OCI-LY7 (cell line): ENCODE measurements around the gene DCDC2C. TPM values are rescaled to one million over a fixed set of nuclear protein-coding genes. Genes with fewer than 3 reads are reported as not detected.

Source experiments
- BruUV-seq: library from RNA; stranded (reverse); fragments of 400-500 nt; replicated peaks from 2 replicates; lab custom pipeline; 2021; lab: Mats Ljungman, UMichigan
- CTCF ChIA-PET: fragments of 300-600 bp; sonication (Branson Sonifier 250); formaldehyde crosslinking; loops from one replicate; lab custom pipeline; 2022; ENCODE audit warnings: antibody characterized with exemption; ENCODE audit not compliant: unreplicated experiment; lab: Charles Lee
- POLR2A ChIA-PET: fragments of 300-600 bp; sonication (Branson Sonifier 250); formaldehyde crosslinking; loops from one replicate; lab custom pipeline; 2022; ENCODE audit warnings: antibody characterized with exemption; lab: Charles Lee
- DNase-seq: peaks from one replicate; pipeline ENCODE4 v3.0.0-alpha.2; 2015; ENCODE audit warnings: low spot score
- H2AFZ ChIP-seq: fragments of 200-600 bp; sonication (generic), shearing (Covaris generic); 2 replicates; pipeline ENCODE4 v1.6.1; 2014; ENCODE audit warnings: mild to moderate bottlenecking, antibody characterized with exemption, low read length, moderate library complexity
- H3K27ac ChIP-seq: fragments of 200-600 bp; sonication (generic); 2 replicates; pipeline ENCODE4 v1.5.1; 2014; ENCODE audit warnings: mixed run types, low read depth, mild to moderate bottlenecking, moderate library complexity, low read length, inconsistent platforms; ENCODE audit not compliant: poor library complexity, severe bottlenecking
- H3K36me3 ChIP-seq: fragments of 200-600 bp; sonication (generic); 2 replicates; pipeline ENCODE4 v1.6.1; 2014; ENCODE audit warnings: mild to moderate bottlenecking, antibody characterized with exemption, low read length, moderate library complexity, mixed read lengths; ENCODE audit not compliant: insufficient read depth
- H3K4me1 ChIP-seq: fragments of 200-600 bp; sonication (generic); 2 replicates; pipeline ENCODE4 v1.5.1; 2014; ENCODE audit warnings: mild to moderate bottlenecking, low read length; ENCODE audit not compliant: insufficient read depth, poor library complexity, severe bottlenecking
- H3K4me2 ChIP-seq: fragments of 200-600 bp; sonication (generic); 2 replicates; pipeline ENCODE4 v1.6.1; 2014; ENCODE audit warnings: mild to moderate bottlenecking, low read length
- H3K4me3 ChIP-seq: fragments of 200-600 bp; sonication (generic); 2 replicates; pipeline ENCODE4 v1.5.1; 2014; ENCODE audit warnings: mild to moderate bottlenecking, low read depth, low read length; ENCODE audit not compliant: poor library complexity, severe bottlenecking
- H3K79me2 ChIP-seq: fragments of 200-600 bp; sonication (generic); 2 replicates; pipeline ENCODE4 v1.6.1; 2016; ENCODE audit warnings: low read depth, mild to moderate bottlenecking, low read length, moderate library complexity, mixed read lengths; ENCODE audit not compliant: insufficient read depth
- H3K9me2 ChIP-seq: fragments of 200-600 bp; sonication (generic); 2 replicates; pipeline ENCODE4 v1.6.1; 2016; ENCODE audit warnings: mild to moderate bottlenecking, low read length, mixed read lengths; ENCODE audit not compliant: insufficient read depth
- H3K9me3 ChIP-seq: fragments of 200-600 bp; sonication (generic); 2 replicates; pipeline ENCODE4 v1.6.1; 2014; ENCODE audit warnings: mild to moderate bottlenecking, mixed run types, low read length, mixed read lengths
- H4K20me1 ChIP-seq: fragments of 200-600 bp; sonication (generic); 2 replicates; pipeline ENCODE4 v1.6.1; 2014; ENCODE audit warnings: mild to moderate bottlenecking, antibody characterized with exemption, low read length, moderate library complexity, mixed read lengths; ENCODE audit not compliant: insufficient read depth
- CTCF ChIP-seq: fragments of 200-600 bp; sonication (generic); conservative IDR thresholded peaks from 2 replicates; pipeline ENCODE4 v1.5.1; 2014; ENCODE audit warnings: mild to moderate bottlenecking, antibody characterized with exemption, low read length, moderate library complexity, mixed read lengths
- EZH2phosphoT487 ChIP-seq: fragments of 200-600 bp; sonication (generic); IDR thresholded peaks from 2 replicates; pipeline ENCODE4 v1.6.1; 2018; ENCODE audit warnings: low read depth, borderline replicate concordance, mild to moderate bottlenecking, mixed run types, antibody characterized with exemption, low read length, moderate library complexity, mixed read lengths
- intact Hi-C: fragments of 100-400 bp; cut with micrococcal nuclease; formaldehyde crosslinking; loops from one replicate; pipeline ENCODE4 v1.10.0; 2022; ENCODE audit not compliant: unreplicated experiment
- total RNA-seq, 2 experiments: library from RNA; depleted of rRNA in 1 of 2; stranded (reverse); fragments of >200 nt in 1 of 2; shearing (Covaris generic) in 1 of 2; gene quantifications; 2 replicates each; pipeline ENCODE4 v1.2.3, GENCODE V29; 2014 to 2022

Gene DCDC2C
- total RNA-seq, 2 experiments from 2014 or later = not detected

DNA sequence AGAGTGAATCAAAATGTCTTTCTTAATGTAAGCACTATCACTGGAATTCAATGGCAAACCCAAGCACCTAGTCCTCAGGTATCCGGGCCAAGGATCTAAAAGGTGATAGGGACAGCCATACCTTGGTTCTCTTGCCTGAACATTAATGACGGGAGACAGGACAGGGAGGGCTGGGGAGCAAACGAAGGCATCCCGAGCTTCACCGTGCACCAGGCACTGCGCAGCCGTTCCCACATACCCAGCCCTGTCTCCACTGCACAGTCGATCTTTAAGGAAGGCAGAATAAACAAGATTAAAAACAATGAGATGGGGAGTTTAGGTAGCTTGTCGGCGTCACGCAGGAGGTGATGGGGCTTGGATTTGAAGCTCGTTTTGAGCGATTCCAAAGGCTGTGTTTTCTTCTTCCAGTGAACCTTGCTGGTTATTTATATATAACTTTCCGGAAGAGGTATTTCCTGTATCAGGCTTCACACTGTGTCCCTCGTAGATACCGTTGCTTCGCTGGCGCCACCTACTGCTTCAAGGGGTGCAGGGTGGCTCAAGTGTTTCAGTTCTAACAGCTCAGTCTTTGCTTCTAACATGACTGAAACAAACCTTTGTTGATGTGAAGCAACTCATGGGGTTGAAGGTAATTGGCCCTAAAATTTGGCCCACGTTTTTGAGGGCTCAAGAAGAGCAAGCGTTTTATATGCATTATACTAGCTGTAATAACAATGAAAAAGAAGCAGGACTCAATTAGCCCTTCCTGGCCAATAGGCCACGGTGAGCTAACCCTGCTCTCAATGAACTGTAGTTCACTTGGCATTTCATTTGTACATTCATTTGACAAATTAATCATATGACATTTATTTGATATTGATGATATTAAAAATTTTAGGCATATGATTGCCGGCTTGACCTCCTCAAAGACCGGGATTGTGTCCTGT is 77.4 kb downstream of the DCDC2C start:
- CTCF ChIA-PET = interaction anchor here (0.6 to 1.2 kb wide), 3 partner anchors 53 to 1144 kb away, joined by 3 to 4 read pairs (median 3); no protein-coding TSS in a partner anchor
- TF ChIP-seq CTCF (peak; percentile 91), EZH2phosphoT487 (no peak)
- POLR2A ChIA-PET = interaction anchor here (0.7 to 0.8 kb wide), 2 partner anchors 40 to 96 kb away, joined by 3 read pairs; no protein-coding TSS in a partner anchor
- Histone ChIP-seq H3K4me1 (peaks cover 5% of the 10 kb centered on the region), H2AFZ (peak overlapping the region; percentile 37; the same call in 1 of the 2 replicates), H3K9me2 (no peaks in the 10 kb centered on the region), H3K36me3 (no peaks in the 10 kb centered on the region), H4K20me1 (no peaks in the 10 kb centered on the region), H3K27ac (no peak overlapping the region), H3K9me3 (no peaks in the 10 kb centered on the region), H3K79me2 (no peaks in the 10 kb centered on the region), H3K4me2 (no peak overlapping the region; the same call in 1 of the 2 replicates), H3K4me3 (no peak overlapping the region)
- no TSS peak for BruUV-seq
- intact Hi-C loops = loop anchor here (2.0 to 5.0 kb wide), 2 partner anchors 52 to 88 kb away; no protein-coding TSS in a partner anchor
- peak; percentile 68 for DNase-seq

DNA sequence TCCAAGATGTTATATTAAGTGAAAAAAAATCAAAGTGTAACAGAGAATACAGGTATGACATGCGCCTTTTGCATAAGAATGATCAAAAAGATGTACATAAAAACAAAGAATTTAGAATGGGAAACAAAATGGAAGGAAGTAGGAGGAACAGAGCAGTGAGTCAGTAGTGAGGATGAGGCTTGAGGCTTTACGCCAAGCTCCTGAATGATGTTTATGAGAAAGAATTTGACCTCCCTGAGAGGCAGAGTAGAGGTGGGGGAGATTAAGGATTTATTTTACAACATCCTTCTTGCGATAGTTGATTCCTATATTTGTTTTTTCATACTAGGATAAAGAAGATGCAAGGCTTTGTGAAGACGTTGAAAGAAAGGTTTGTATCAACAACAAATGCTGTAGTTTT is 81.4 kb downstream of the DCDC2C start:
- ChIA-PET CTCF (no interaction called here), POLR2A (no interaction called here)
- no TSS peak for BruUV-seq
- H3K4me3 ChIP-seq = no peak overlapping the region
- peaks cover 5% of the 10 kb centered on the region for H3K4me1 ChIP-seq
- H2AFZ ChIP-seq = no peak overlapping the region
- no peaks in the 10 kb centered on the region for H3K79me2 ChIP-seq
- DNase-seq = no peak
- H3K4me2 ChIP-seq = no peak overlapping the region
- no peaks in the 10 kb centered on the region for H4K20me1 ChIP-seq
- no peaks in the 10 kb centered on the region for H3K36me3 ChIP-seq
- intact Hi-C loops = loop anchor here (5.0 kb wide), 1 partner anchor 92 kb away; no protein-coding TSS in a partner anchor
- H3K9me2 ChIP-seq = no peaks in the 10 kb centered on the region
- TF ChIP-seq CTCF (no peak), EZH2phosphoT487 (no peak)
- no peak overlapping the region for H3K27ac ChIP-seq
- no peaks in the 10 kb centered on the region for H3K9me3 ChIP-seq
